COR-L47 (cell line): ENCODE data around the gene COL24A1.
"Not testable (repeated sequence)": the region's sequence is repeated elsewhere in the genome, so short reads cannot be mapped to it uniquely, and the experiment has no call there.

Experiments
- DNase-seq: peaks from one replicate; lab custom pipeline; 2025; lab: John Stamatoyannopoulos, UW

Gene COL24A1

GRCh38 chr1:85888921-85889320 is 267.7 kb downstream of the COL24A1 start:
- no peak for DNase-seq

GRCh38 chr1:85884372-85885035 is 272.1 kb downstream of the COL24A1 start:
- peak; percentile 36 for DNase-seq

- no peak for DNase-seq
These were observed 289.4 kb downstream of the COL24A1 start for GRCh38 chr1:85867189-85867588.

GRCh38 chr1:85865213-85865612 is 291.4 kb downstream of the COL24A1 start:
- DNase-seq, result no peak

- no peak for DNase-seq
These were observed 291.8 kb downstream of the COL24A1 start for GRCh38 chr1:85864727-85865126.

- not testable (repeated sequence) for DNase-seq
These were observed 292.9 kb downstream of the COL24A1 start for GRCh38 chr1:85863639-85864038.

- DNase-seq, result no peak
These were observed 294.1 kb downstream of the COL24A1 start for GRCh38 chr1:85862456-85862855.

- DNase-seq, result no peak
These were observed 298.6 kb downstream of the COL24A1 start for GRCh38 chr1:85857991-85858390.

GRCh38 chr1:85850238-85850637 is 306.3 kb downstream of the COL24A1 start:
- DNase-seq, result no peak

GRCh38 chr1:85849660-85850059 is 306.9 kb downstream of the COL24A1 start:
- no peak for DNase-seq

- DNase-seq, result no peak
These were observed 309.2 kb downstream of the COL24A1 start for GRCh38 chr1:85847356-85847755.

GRCh38 chr1:85846706-85847105 is 309.9 kb downstream of the COL24A1 start:
- DNase-seq, result no peak

- DNase-seq, result no peak
These were observed 317.1 kb downstream of the COL24A1 start for GRCh38 chr1:85839459-85839858.

- DNase-seq, result no peak
These were observed 318.3 kb downstream of the COL24A1 start for GRCh38 chr1:85838238-85838637.

GRCh38 chr1:85836736-85837135 is 319.8 kb downstream of the COL24A1 start:
- DNase-seq, result no peak

- not testable (repeated sequence) for DNase-seq
These were observed 323.4 kb downstream of the COL24A1 start for GRCh38 chr1:85833165-85833564.

- no peak for DNase-seq
These were observed 325.7 kb downstream of the COL24A1 start for GRCh38 chr1:85830837-85831236.

GRCh38 chr1:85824066-85824840 is 332.3 kb downstream of the COL24A1 start:
- DNase-seq, result no peak

GRCh38 chr1:85822696-85823095 is 333.9 kb downstream of the COL24A1 start:
- no peak for DNase-seq

GRCh38 chr1:85818371-85818770 is 338.2 kb downstream of the COL24A1 start:
- DNase-seq, result no peak

GRCh38 chr1:85816606-85817005 is 340.0 kb downstream of the COL24A1 start:
- no peak for DNase-seq

- DNase-seq, result no peak
These were observed 340.7 kb downstream of the COL24A1 start for GRCh38 chr1:85815906-85816305.

GRCh38 chr1:85806236-85806965 is 350.2 kb downstream of the COL24A1 start:
- DNase-seq, result no peak
